Measurements from ENCODE around the gene PLEKHA7. TPM values are rescaled to one million over a fixed set of nuclear protein-coding genes. Genes with fewer than 3 reads are reported as not detected.
A peak's percentile ranks its signal among the peaks of the same experiment; 100 is the strongest.

PLEKHA7 gene
- total RNA-seq, 1 donor from 2014 or later, result 9.5 TPM

GRCh38 chr11:16945671-16946469, 68.3 kb downstream of the PLEKHA7 start:
- Histone ChIP-seq H3K27me3 (no peaks in the 10 kb centered on the region), H3K4me1 (no peaks in the 10 kb centered on the region), H3K27ac (no peak overlapping the region), H3K4me3 (no peak overlapping the region), H3K9me3 (no peaks in the 10 kb centered on the region), H3K36me3 (no peaks in the 10 kb centered on the region)
- peak in 2 of 3 experiments; percentile 14 to 36 for TF ChIP-seq CTCF (IDR thresholded peaks at IDR 0.05)
- DNase-seq (ENCODE audit: low spot score in 2 of 2), result no peak
- intact Hi-C loops (cut with DNase I), result no loop called here

- Histone ChIP-seq H3K4me3 (no peak overlapping the region), H3K4me1 (no peaks in the 10 kb centered on the region), H3K27me3 (no peaks in the 10 kb centered on the region), H3K9me3 (no peaks in the 10 kb centered on the region), H3K27ac (no peak overlapping the region), H3K36me3 (no peaks in the 10 kb centered on the region)
- DNase-seq (ENCODE audit: low spot score in 2 of 2), result no peak
- intact Hi-C loops (cut with DNase I), result no loop called here
- TF ChIP-seq CTCF (IDR thresholded peaks at IDR 0.05), result no peak
These were observed 71.3 kb downstream of the PLEKHA7 start for GRCh38 chr11:16942911-16943310.

GRCh38 chr11:16942342-16942741, 71.9 kb downstream of the PLEKHA7 start:
- no peak for DNase-seq (ENCODE audit: low spot score in 2 of 2)
- Histone ChIP-seq H3K9me3 (no peaks in the 10 kb centered on the region), H3K4me1 (no peaks in the 10 kb centered on the region), H3K27me3 (no peaks in the 10 kb centered on the region), H3K36me3 (no peaks in the 10 kb centered on the region), H3K27ac (no peak overlapping the region), H3K4me3 (no peak overlapping the region)
- TF ChIP-seq CTCF (IDR thresholded peaks at IDR 0.05), result no peak
- intact Hi-C loops (cut with DNase I), result no loop called here

GRCh38 chr11:16941935-16942334, 72.3 kb downstream of the PLEKHA7 start:
- H3K27me3 ChIP-seq, result no peaks in the 10 kb centered on the region
- no peak for DNase-seq (ENCODE audit: low spot score in 2 of 2)
- H3K4me3 ChIP-seq, result no peak overlapping the region
- TF ChIP-seq CTCF (IDR thresholded peaks at IDR 0.05), result no peak
- H3K4me1 ChIP-seq, result no peaks in the 10 kb centered on the region
- no peaks in the 10 kb centered on the region for H3K36me3 ChIP-seq
- no peaks in the 10 kb centered on the region for H3K9me3 ChIP-seq
- intact Hi-C loops (cut with DNase I), result no loop called here
- H3K27ac ChIP-seq, result no peak overlapping the region

GRCh38 chr11:16938061-16938460, 76.2 kb downstream of the PLEKHA7 start:
- H3K36me3 ChIP-seq, result no peaks in the 10 kb centered on the region
- H3K27me3 ChIP-seq, result no peaks in the 10 kb centered on the region
- peaks cover 0 to 4% of the 10 kb centered on the region in 2 donors for H3K4me1 ChIP-seq
- no peak for TF ChIP-seq CTCF (IDR thresholded peaks at IDR 0.05)
- H3K9me3 ChIP-seq, result no peaks in the 10 kb centered on the region
- H3K4me3 ChIP-seq, result no peak overlapping the region
- no peak for DNase-seq (ENCODE audit: low spot score in 2 of 2)
- intact Hi-C loops (cut with DNase I), result loop anchor here (10.0 kb wide), 2 partner anchors 137 to 153 kb away; partner anchors contain the start of gene RPS13
- H3K27ac ChIP-seq, result no peak overlapping the region

Measured in ascending aorta (tissue), 2 donors.